T-helper 17 cell (primary cell): ENCODE results near the gene TMEM132D. TPM values are rescaled to one million over a fixed set of nuclear protein-coding genes. Genes with fewer than 3 reads are reported as not detected.

Experiments
- ATAC-seq: fragments of 150-1000 bp; cut with Tn5 transposase; 2 replicates; pipeline ENCODE4 v1.10.0; 2021; ENCODE audit warnings: mild to moderate bottlenecking, moderate library complexity
- DNase-seq, 3 donors: peaks; one replicate each; pipeline versions ENCODE4 v3.0.0 to v3.0.0-alpha.2; 2020 to 2021
- H3K9me3 ChIP-seq: one replicate; pipeline ENCODE4 v1.7.0; 2013; ENCODE audit warnings: low read length, mild to moderate bottlenecking; ENCODE audit not compliant: control insufficient read depth, poor library complexity, severe bottlenecking
- H3K27ac Mint-ChIP-seq: one replicate; pipeline ENCODE4 v1.8.0; 2022; ENCODE audit warnings: mild to moderate bottlenecking, moderate library complexity, mixed read lengths
- H3K27me3 Mint-ChIP-seq: one replicate; pipeline ENCODE4 v1.8.0; 2022; ENCODE audit warnings: mixed read lengths
- H3K36me3 Mint-ChIP-seq: one replicate; pipeline ENCODE4 v1.8.0; 2022; ENCODE audit warnings: low read depth, mixed read lengths
- H3K4me1 Mint-ChIP-seq: one replicate; pipeline ENCODE4 v1.8.0; 2022; ENCODE audit warnings: mild to moderate bottlenecking, mixed read lengths
- H3K4me3 Mint-ChIP-seq: one replicate; pipeline ENCODE4 v1.8.0; 2022; ENCODE audit warnings: mild to moderate bottlenecking, moderate library complexity, mixed read lengths
- total RNA-seq, 4 donors: library from RNA in 2 of 4; stranded (reverse) in 2 of 4; gene quantifications; one replicate each; pipeline ENCODE4 v1.2.3 and lab custom pipeline; 2022 to 2026

Gene TMEM132D
- total RNA-seq, 2 donors from 2014 or later = not detected

DNA sequence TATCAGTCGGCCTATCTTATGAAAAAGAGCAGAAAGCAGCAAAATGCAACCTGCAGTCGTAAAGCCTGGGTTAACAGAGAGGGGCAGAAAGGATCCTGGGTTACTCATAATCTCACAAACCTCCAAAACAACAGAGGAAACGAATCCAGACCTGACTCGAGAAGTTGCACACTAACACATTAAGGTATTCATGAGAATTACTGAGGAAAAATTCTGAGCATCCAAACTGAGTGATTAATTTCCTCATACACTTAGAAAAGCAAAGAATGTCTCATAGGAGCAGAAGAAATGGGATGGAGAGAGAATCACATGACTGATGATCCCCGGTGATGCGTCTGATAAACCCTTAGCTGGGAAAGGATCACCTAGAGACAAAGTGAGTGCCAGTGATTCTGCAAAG is 272.5 kb downstream of the TMEM132D start:
- no peak overlapping the region for H3K4me3 Mint-ChIP-seq
- H3K36me3 Mint-ChIP-seq = no peaks in the 10 kb centered on the region
- H3K27me3 Mint-ChIP-seq = no peaks in the 10 kb centered on the region
- DNase-seq (no peak), ATAC-seq (no peak)
- H3K27ac Mint-ChIP-seq = no peak overlapping the region
- no peaks in the 10 kb centered on the region for H3K4me1 Mint-ChIP-seq
- H3K9me3 ChIP-seq = no peaks in the 10 kb centered on the region

DNA sequence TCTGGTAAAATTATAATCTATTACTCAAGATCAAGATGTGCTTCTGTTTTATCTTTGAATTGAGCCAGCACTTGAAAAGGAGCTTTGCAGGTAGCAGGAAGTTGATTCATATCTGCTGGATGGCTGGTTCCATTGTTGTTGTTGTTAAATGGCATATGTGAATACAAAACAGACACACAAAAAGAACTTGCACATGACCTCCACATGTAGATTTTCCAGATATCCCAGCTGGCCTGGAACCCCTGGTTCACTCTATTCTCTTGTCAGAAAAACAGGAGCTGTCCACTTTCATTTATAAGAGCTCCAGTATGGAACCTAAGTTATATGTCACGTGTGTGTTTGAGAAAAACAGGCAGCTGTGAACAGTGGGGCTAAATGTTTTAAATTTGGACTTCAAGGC is 273.9 kb downstream of the TMEM132D start:
- DNase-seq (no peak), ATAC-seq (no peak)
- Mint-ChIP-seq H3K36me3 (no peaks in the 10 kb centered on the region), H3K4me3 (no peak overlapping the region), H3K4me1 (no peaks in the 10 kb centered on the region), H3K27ac (no peak overlapping the region), H3K27me3 (no peaks in the 10 kb centered on the region)
- H3K9me3 ChIP-seq = no peaks in the 10 kb centered on the region

DNA sequence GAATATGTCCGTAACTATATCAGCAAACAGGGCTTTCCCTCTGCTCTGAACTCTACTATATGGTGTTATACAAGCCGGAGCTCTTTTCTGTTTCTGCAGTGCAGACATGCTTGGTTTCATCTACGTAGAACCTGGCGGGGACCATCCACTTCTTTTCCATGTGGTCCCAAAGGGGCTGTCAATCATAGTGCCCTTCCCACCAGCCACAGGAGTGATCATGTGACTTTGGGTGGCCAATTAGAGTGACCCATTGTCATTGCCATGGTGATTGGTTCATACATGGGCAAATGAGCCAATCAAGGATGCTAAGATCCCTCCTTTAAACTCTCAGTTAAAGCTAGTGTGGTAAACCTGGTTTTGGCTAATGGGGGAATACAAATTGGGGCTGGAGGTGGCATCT is 281.3 kb downstream of the TMEM132D start:
- no peak for ATAC-seq
- no peak for DNase-seq
- Mint-ChIP-seq H3K4me1 (no peaks in the 10 kb centered on the region), H3K27me3 (no peaks in the 10 kb centered on the region), H3K27ac (no peak overlapping the region), H3K4me3 (no peak overlapping the region), H3K36me3 (no peaks in the 10 kb centered on the region)
- H3K9me3 ChIP-seq = no peaks in the 10 kb centered on the region

DNA sequence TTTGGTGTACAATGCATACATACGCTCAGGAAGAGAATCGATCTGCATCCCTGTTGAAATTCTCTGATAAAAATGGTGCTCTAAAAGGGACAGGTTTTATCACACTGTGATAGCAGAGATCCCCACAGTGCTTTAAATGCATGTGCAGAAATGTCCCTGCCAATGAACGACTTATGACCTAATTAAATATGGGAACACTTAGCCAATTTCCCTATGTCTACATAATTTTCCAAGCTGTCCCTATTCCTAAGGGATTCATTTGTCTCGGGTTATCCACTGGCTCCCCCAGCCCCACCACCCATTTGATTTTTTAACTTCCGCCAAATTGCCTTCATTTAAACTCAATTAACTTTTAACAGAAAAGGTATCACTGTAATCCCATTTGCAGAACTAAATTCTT is 284.6 kb downstream of the TMEM132D start:
- H3K36me3 Mint-ChIP-seq = no peaks in the 10 kb centered on the region
- H3K27ac Mint-ChIP-seq = no peak overlapping the region

DNA sequence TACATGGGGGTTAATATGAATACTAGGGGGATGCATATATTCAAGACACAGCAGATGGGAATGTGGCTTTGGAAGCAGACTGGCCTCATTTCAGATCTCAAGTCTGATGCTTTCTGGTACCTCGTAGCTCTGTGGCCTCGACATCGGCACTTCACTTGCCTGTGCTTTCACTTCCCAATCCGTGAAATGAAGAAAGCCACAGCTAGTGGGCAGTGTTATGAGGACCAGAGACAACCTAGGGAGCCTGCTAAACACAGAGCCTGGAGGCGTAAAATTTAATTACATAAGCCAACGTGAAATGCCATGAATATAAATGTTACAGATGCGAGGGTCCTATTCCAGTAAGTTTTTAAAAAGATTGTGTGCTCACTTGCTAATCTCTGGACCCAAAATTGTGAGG is 286.0 kb downstream of the TMEM132D start:
- Mint-ChIP-seq H3K27me3 (no peaks in the 10 kb centered on the region), H3K4me3 (no peak overlapping the region), H3K27ac (no peak overlapping the region), H3K4me1 (no peaks in the 10 kb centered on the region), H3K36me3 (no peaks in the 10 kb centered on the region)
- ATAC-seq = no peak
- no peaks in the 10 kb centered on the region for H3K9me3 ChIP-seq
- DNase-seq = no peak

More for the DNA sequence above, 284.6 kb downstream of the TMEM132D start:
- no peaks in the 10 kb centered on the region for H3K4me1 Mint-ChIP-seq
- no peak for DNase-seq
- no peaks in the 10 kb centered on the region for H3K9me3 ChIP-seq
- no peaks in the 10 kb centered on the region for H3K27me3 Mint-ChIP-seq
- H3K4me3 Mint-ChIP-seq = no peak overlapping the region
- no peak for ATAC-seq

DNA sequence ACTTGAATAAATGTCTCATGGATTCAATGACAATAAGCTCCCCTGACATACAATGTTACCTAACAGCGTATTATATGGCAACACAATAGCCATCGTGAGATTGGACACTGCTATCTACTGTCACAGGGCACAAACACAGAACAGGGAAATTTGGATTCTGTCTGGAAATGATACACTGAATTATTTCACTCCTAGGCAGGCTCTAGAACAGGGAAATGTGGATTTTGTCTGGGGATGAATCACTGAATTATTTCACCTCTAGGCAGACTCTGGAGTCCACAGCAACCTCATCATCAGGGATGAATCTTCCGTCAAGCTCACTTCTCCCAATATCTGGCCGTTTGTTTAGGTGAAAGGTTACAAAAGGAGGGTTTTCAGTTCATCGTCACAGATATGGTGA is 288.8 kb downstream of the TMEM132D start:
- Mint-ChIP-seq H3K36me3 (no peaks in the 10 kb centered on the region), H3K4me3 (no peak overlapping the region), H3K27ac (no peak overlapping the region), H3K4me1 (no peaks in the 10 kb centered on the region), H3K27me3 (no peaks in the 10 kb centered on the region)
- ATAC-seq (no peak), DNase-seq (no peak)
- H3K9me3 ChIP-seq = no peaks in the 10 kb centered on the region

DNA sequence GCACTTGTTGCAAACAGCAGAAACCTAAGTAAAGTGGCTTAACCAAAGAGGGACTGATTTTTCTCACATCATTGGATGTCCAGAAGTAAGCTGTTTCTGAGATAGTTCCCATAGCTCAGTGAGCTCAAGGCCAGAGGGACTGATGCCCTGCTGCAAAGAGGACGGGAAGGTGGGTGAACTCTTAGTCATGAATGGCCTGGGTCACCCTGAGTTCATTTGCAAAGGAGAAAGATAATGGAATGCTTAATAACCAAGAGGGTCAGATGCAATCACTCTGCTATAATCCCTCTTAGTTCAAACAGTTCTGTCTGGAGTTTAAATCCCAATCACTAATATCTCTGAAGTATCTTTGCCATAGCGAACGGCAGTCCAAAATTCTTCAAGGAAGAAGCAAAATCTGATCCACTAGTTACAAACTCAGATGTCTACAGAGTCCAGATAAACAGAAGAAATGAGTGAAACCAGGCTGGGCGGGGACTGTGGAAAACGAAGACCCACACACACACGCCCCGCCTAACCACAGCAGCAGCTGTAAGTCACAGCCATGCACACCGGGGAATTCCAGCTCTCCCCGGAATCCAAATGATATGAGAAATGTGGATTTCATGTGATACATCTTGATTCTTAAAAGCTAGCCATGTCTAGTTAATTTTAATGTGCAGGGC is 289.5 kb downstream of the TMEM132D start:
- ATAC-seq (no peak), DNase-seq (no peak)
- Mint-ChIP-seq H3K4me3 (no peak overlapping the region), H3K36me3 (no peaks in the 10 kb centered on the region), H3K27me3 (no peaks in the 10 kb centered on the region), H3K27ac (no peak overlapping the region), H3K4me1 (no peaks in the 10 kb centered on the region)
- H3K9me3 ChIP-seq = no peaks in the 10 kb centered on the region

DNA sequence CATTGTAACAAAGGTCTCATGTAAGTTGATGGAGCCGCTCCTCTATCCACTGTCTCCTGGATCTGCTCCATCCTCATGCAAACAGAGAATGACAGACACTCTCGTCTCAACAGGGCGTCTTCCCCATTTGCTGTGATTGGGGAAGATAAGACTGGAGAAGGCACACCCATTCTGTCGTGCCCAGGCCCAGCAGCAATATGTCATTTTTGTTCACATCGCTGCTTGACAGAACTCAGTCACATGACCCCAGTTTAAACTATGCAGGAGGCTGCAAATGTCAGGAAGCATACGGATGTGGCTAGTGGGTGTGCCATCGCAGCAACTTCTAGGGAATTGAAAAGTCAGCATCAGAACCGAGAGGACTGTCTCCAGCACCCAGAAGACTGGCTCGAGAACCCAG is 290.5 kb downstream of the TMEM132D start:
- H3K36me3 Mint-ChIP-seq = no peaks in the 10 kb centered on the region
- DNase-seq = no peak
- H3K27ac Mint-ChIP-seq = no peak overlapping the region
- ATAC-seq = no peak
- no peak overlapping the region for H3K4me3 Mint-ChIP-seq
- no peaks in the 10 kb centered on the region for H3K4me1 Mint-ChIP-seq
- H3K27me3 Mint-ChIP-seq = no peaks in the 10 kb centered on the region
- no peaks in the 10 kb centered on the region for H3K9me3 ChIP-seq

DNA sequence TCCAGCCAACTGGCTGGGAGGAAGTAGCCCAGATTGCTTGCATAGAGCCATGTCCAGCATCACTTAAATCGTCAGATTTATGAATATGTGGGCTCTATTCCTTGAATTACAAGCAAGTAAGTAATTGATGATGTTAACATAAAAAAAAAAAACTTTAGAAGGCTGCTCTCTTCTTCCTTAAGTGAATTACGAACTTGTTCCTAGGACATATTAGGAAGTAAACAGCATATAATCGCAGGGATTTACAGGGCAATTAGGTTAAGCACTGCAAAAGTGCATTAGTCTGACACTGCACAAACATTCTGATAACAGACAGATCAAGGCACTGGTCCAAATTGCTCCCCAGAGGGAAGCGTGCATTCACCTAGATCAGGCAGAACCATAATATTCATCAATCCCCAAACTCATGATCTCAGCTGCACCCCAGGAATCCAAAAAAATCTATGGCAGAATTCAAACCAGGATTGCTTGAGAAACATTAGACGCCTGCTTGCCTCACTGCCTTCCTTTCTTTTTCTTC is 293.2 kb downstream of the TMEM132D start:
- H3K27ac Mint-ChIP-seq = no peak overlapping the region
- no peaks in the 10 kb centered on the region for H3K4me1 Mint-ChIP-seq
- DNase-seq (no peak), ATAC-seq (no peak)
- H3K9me3 ChIP-seq = no peaks in the 10 kb centered on the region
- no peak overlapping the region for H3K4me3 Mint-ChIP-seq
- no peaks in the 10 kb centered on the region for H3K36me3 Mint-ChIP-seq
- no peaks in the 10 kb centered on the region for H3K27me3 Mint-ChIP-seq

DNA sequence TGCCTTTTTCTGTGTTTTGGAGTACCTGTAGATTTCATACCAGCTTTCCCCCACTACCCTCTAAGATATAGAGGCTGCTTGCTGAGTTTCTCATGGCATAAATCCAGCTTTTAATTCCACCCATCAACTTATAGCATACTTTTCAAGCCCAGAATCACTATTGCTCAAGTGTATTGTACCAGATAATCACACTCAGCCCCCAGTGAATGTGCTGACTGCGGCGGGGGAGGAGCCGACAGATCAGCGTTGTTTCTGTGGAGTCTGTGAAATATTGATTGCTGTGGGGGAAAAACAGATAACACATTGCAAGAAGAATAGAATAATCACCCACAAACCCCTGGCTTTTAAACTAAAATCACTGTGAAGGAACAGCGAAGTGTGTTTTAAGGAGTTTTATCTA is 296.1 kb downstream of the TMEM132D start:
- H3K9me3 ChIP-seq = no peaks in the 10 kb centered on the region
- no peak for ATAC-seq
- Mint-ChIP-seq H3K4me3 (no peak overlapping the region), H3K27ac (no peak overlapping the region), H3K36me3 (no peaks in the 10 kb centered on the region), H3K27me3 (no peaks in the 10 kb centered on the region), H3K4me1 (no peaks in the 10 kb centered on the region)
- no peak for DNase-seq

DNA sequence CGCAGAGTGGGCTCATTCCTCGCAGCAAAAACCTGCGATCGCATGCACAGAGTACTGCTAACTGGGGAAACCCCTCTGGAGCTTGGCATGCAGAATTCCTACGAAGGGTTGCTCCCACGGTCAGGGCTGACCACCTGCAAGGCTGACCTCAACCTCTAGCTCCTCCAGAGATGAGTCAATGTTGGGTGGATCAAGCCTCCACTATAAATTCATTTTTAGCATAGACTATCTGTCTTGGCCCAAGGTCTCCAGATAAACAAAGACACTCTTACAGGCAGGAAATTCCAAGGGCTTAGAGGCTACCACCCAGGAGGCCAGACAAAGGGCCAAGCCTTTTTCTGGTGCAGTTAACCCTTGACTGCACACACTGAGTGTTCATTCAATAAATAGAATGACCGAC is 296.5 kb downstream of the TMEM132D start:
- no peak for ATAC-seq
- H3K4me3 Mint-ChIP-seq = no peak overlapping the region
- H3K27me3 Mint-ChIP-seq = no peaks in the 10 kb centered on the region
- no peaks in the 10 kb centered on the region for H3K36me3 Mint-ChIP-seq
- no peaks in the 10 kb centered on the region for H3K9me3 ChIP-seq
- H3K27ac Mint-ChIP-seq = no peak overlapping the region
- H3K4me1 Mint-ChIP-seq = no peaks in the 10 kb centered on the region
- no peak for DNase-seq

DNA sequence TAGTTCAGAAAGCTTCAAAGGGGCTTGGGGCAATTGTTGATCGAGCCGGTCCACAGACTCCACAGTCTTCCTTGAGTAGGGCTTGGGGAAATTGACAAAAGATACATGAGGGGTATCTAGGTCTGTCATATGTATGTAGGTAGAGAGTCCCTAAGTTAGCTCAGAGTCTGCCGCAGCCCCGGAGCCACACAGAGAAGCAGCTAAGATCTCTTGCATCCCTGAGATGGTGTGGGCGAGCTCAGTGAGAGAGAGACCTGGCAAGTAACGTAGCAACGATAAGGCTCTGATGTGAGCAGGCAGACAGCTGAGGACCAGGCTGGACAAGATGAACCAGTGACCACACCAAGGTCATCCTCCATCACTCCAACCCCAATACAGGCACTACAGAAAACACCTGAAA is 297.6 kb downstream of the TMEM132D start:
- DNase-seq (no peak), ATAC-seq (no peak)
- Mint-ChIP-seq H3K36me3 (no peaks in the 10 kb centered on the region), H3K27me3 (no peaks in the 10 kb centered on the region), H3K4me1 (no peaks in the 10 kb centered on the region), H3K27ac (no peak overlapping the region), H3K4me3 (no peak overlapping the region)
- H3K9me3 ChIP-seq = no peaks in the 10 kb centered on the region

DNA sequence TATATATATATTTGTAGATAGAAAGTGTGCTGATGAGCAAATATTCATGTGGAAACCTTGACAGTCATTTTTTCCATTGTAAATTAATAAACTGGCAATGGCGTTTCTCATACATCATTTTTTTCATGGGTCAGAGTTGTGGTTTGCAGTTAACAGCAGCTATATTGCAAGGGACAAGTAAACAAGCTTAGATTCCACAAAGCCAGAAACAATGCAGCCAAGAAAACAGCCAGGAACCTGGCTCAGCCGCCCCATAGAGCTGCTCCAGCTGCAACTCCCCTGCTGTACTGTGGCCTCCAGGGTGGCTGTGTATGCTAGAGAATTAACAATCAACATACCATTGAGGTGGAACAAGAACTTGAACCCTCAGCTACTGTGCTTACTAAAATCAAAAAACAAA is 298.2 kb downstream of the TMEM132D start:
- ATAC-seq = no peak
- no peaks in the 10 kb centered on the region for H3K9me3 ChIP-seq
- no peaks in the 10 kb centered on the region for H3K4me1 Mint-ChIP-seq
- no peak overlapping the region for H3K4me3 Mint-ChIP-seq
- H3K27me3 Mint-ChIP-seq = no peaks in the 10 kb centered on the region
- DNase-seq = no peak
- no peaks in the 10 kb centered on the region for H3K36me3 Mint-ChIP-seq
- H3K27ac Mint-ChIP-seq = no peak overlapping the region

DNA sequence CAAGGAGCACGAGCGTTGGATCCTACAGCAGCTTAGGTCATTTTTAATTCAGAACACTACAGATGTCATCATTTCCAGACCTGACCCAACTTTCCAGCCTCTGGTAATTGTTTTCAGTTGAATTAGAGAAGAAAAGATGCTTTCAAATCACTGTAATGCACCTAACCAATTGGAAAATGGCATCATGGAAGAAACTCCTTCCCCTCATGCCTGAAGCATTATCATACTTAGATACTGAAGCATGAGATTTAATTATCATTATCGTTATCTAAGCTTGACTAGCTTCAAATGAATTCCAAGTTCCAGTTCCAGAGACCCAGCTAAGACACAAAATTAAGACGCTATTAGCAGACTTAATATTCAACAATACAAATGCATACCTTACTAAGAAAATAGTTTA is 299.3 kb downstream of the TMEM132D start:
- Mint-ChIP-seq H3K4me1 (no peaks in the 10 kb centered on the region), H3K27me3 (no peaks in the 10 kb centered on the region), H3K27ac (no peak overlapping the region), H3K36me3 (no peaks in the 10 kb centered on the region), H3K4me3 (no peak overlapping the region)
- no peak for ATAC-seq
- H3K9me3 ChIP-seq = no peaks in the 10 kb centered on the region
- DNase-seq = no peak
